K562 (cell line): ENCODE data around the gene LTBP2. TPM values are rescaled to one million over a fixed set of nuclear protein-coding genes. Genes with fewer than 3 reads are reported as not detected.
"Not testable (repeated sequence)": the region's sequence is repeated elsewhere in the genome, so short reads cannot be mapped to it uniquely, and the experiment has no call there.

Source experiments
- ATAC-seq: fragments of 200-7000 bp; cut with Tn5 transposase; 3 replicates; pipeline ENCODE4 v1.9.1; 2020; ENCODE audit warnings: moderate library complexity
- BruUV-seq: library from RNA; stranded (reverse); fragments of 400-500 nt; replicated peaks from 2 replicates; lab custom pipeline; 2021; lab: Mats Ljungman, UMichigan
- CTCF ChIA-PET: fragments of 300-600 bp; formaldehyde crosslinking; extraction: SDS; loops from one replicate; lab custom pipeline; 2021; ENCODE audit warnings: low intra/inter-chr PET ratio; lab: Yijun Ruan, JAX
- POLR2A ChIA-PET: fragments of 300-600, 350-650 bp; sonication (Branson Sonifier 250); formaldehyde crosslinking; extraction: SDS; loops from one replicate; lab custom pipeline; 2021; ENCODE audit warnings: antibody characterized with exemption, inconsistent platforms; lab: Yijun Ruan, JAX
- DNase-seq, 4 experiments: peaks; one replicate each; pipeline versions ENCODE4 v3.0.0 to v3.0.0-alpha.2; 2011 to 2018; ENCODE audit warnings: low spot score in 3 of 4, mixed read lengths in 3 of 4; ENCODE audit errors: extremely low read depth in 1 of 4
- FAIRE-seq: peaks from 2 replicates; lab custom pipeline; 2011; peaks lifted over from hg19 to GRCh38; lab: Jason Lieb, UNC
- H2AFZ ChIP-seq: 2 replicates; pipeline ENCODE4 v1.6.0; 2011; ENCODE audit warnings: low read depth, low read length, control low read depth, inconsistent platforms
- H3K27ac ChIP-seq: fragments of 200-600 bp; 3 replicates; pipeline ENCODE4 v1.8.0; 2011; ENCODE audit warnings: low read depth, mild to moderate bottlenecking, control low read depth, inconsistent platforms, low read length, moderate library complexity, mixed read lengths; ENCODE audit errors: extremely low read depth
- H3K27me3 ChIP-seq, 2 experiments: fragments of 300-600 bp in 1 of 2; 2 replicates in 1 of 2; 3 replicates in 1 of 2; pipeline versions ENCODE4 v1.6.0 to v1.8.0; 2011; ENCODE audit warnings: inconsistent platforms in 2 of 2, low read length in 2 of 2, mild to moderate bottlenecking in 1 of 2, mixed read lengths in 1 of 2, moderate library complexity in 1 of 2; ENCODE audit not compliant: control insufficient read depth in 2 of 2, insufficient read depth in 2 of 2
- H3K36me3 ChIP-seq: fragments of 300-600 bp; 3 replicates; pipeline ENCODE4 v1.8.0; 2011; ENCODE audit warnings: mild to moderate bottlenecking, low read length, inconsistent platforms; ENCODE audit not compliant: control insufficient read depth, insufficient read depth
- H3K4me1 ChIP-seq, 2 experiments: fragments of 200-600 bp in 1 of 2; replicated peaks in 1 of 2; 2 replicates in 1 of 2; 3 replicates in 1 of 2; pipeline versions ENCODE4 v1.5.1 to v1.8.0; 2011; ENCODE audit warnings: inconsistent platforms in 2 of 2, low read length in 2 of 2, mild to moderate bottlenecking in 1 of 2, mixed read lengths in 1 of 2, moderate library complexity in 1 of 2; ENCODE audit not compliant: control insufficient read depth in 2 of 2, insufficient read depth in 2 of 2
- H3K4me2 ChIP-seq: 2 replicates; pipeline ENCODE4 v1.6.1; 2011; ENCODE audit warnings: low read length, control low read depth, inconsistent platforms, mixed read lengths; ENCODE audit not compliant: insufficient read depth
- H3K4me3 ChIP-seq: fragments of 200-600 bp; sonication (generic), shearing (Covaris generic); 2 replicates; pipeline ENCODE4 v1.5.1; 2016; ENCODE audit warnings: control low read depth, inconsistent platforms
- H3K79me2 ChIP-seq: fragments of 200-600 bp; 3 replicates; pipeline ENCODE4 v1.8.0; 2011; ENCODE audit warnings: low read length, inconsistent platforms; ENCODE audit not compliant: control insufficient read depth, insufficient read depth
- H3K9ac ChIP-seq, 2 experiments: 2 replicates each; pipeline versions ENCODE4 v1.6.0 to v1.6.1; 2011; ENCODE audit warnings: low read depth in 2 of 2, low read length in 2 of 2, control low read depth in 1 of 2, inconsistent platforms in 1 of 2, mild to moderate bottlenecking in 1 of 2, mixed read lengths in 1 of 2; ENCODE audit not compliant: insufficient read depth in 1 of 2
- H3K9me1 ChIP-seq: one replicate; pipeline ENCODE4 v1.6.0; 2011; ENCODE audit warnings: inconsistent platforms, mild to moderate bottlenecking, low read length, moderate library complexity; ENCODE audit not compliant: control insufficient read depth, insufficient read depth
- H3K9me3 ChIP-seq: replicated peaks from 2 replicates; pipeline ENCODE4 v1.5.1; 2011; ENCODE audit warnings: low read depth, low read length, inconsistent platforms; ENCODE audit not compliant: control insufficient read depth, insufficient read depth
- H4K20me1 ChIP-seq: replicated peaks from 2 replicates; pipeline ENCODE4 v1.6.1; 2011; ENCODE audit warnings: low read length, inconsistent platforms, mixed read lengths; ENCODE audit not compliant: control insufficient read depth, insufficient read depth
- ARHGAP35 ChIP-seq: fragments of 450-650 bp; IDR thresholded peaks from 2 replicates; pipeline ENCODE4 v1.6.1; 2018; ENCODE audit not compliant: partially characterized antibody
- ETS2 ChIP-seq: IDR thresholded peaks from 2 replicates; pipeline ENCODE4 v1.6.1; 2016; ENCODE audit warnings: borderline replicate concordance, missing genetic modification characterization, mild to moderate bottlenecking, moderate library complexity, missing compliant biosample characterization; ENCODE audit not compliant: poor library complexity, severe bottlenecking
- FOXO4 ChIP-seq: fragments of 450-650 bp; formaldehyde crosslinking; IDR thresholded peaks from 2 replicates; pipeline ENCODE4 v1.4.0; 2020; ENCODE audit warnings: mild to moderate bottlenecking, moderate library complexity
- ZBTB11 ChIP-seq, 3 experiments: fragments of 200-800 bp in 1 of 3; fragments of 250-450 bp in 1 of 3; fragments of 450-650 bp in 1 of 3; sonication (Bioruptor Pico) in 1 of 3; sonication (Bioruptor generic) in 1 of 3; formaldehyde crosslinking in 1 of 3; IDR thresholded peaks; 2 replicates each; pipeline versions ENCODE4 v1.6.1 to v1.8.0; 2016 to 2022; ENCODE audit warnings: mild to moderate bottlenecking in 2 of 3, missing genetic modification characterization in 2 of 3, missing compliant biosample characterization in 1 of 3, moderate library complexity in 1 of 3
- WGBS: fragments of 100-300 bp; shearing (Covaris generic); methylation state at CpG from one replicate; pipeline ENCODE4 v1.1.6; 2016; ENCODE audit warnings: low coverage, mixed read lengths; ENCODE audit not compliant: insufficient coverage; ENCODE audit errors: missing lambda C conversion rate; 5-methylcytosine and 5-hydroxymethylcytosine counted together
- in situ Hi-C: fragments of 300-500 bp; cut with MboI; formaldehyde crosslinking; loops from 4 replicates; pipeline ENCODE4 v1.15.0; 2018; ENCODE audit warnings: inconsistent platforms, mixed read lengths
- intact Hi-C: fragments of 100-400 bp; cut with micrococcal nuclease; formaldehyde crosslinking; loops from 2 replicates; pipeline ENCODE4 v1.14.2; 2022
- polyA plus RNA-seq, 8 experiments: library from polyadenylated mRNA; depleted of rRNA in 4 of 8; stranded (reverse) in 5 of 8; unstranded in 3 of 8; fragments of >200 nt; fragmentation: Nextera tagmentation in 2 of 8; fragmentation: Illumina TruSeq in 1 of 8; extraction: Ambion mirVana in 2 of 8; extraction: Trizol in 1 of 8; gene quantifications; 2 replicates each; pipeline versions ENCODE4 v1.2.1 to v1.2.3, GENCODE V29; 2011 to 2014; ENCODE audit warnings: inconsistent platforms in 1 of 8, missing spikeins in 1 of 8
- total RNA-seq, 7 experiments: library from RNA; depleted of rRNA in 6 of 7; stranded (reverse); fragments of >200 nt in 6 of 7; fragmentation: Illumina TruSeq in 2 of 7; extraction: Trizol in 2 of 7; gene quantifications; 2 replicates each; pipeline versions ENCODE4 v1.2.1 to v1.2.3, GENCODE V29; 2011 to 2021; ENCODE audit warnings: low replicate concordance in 1 of 7

LTBP2 gene
- total and polyA plus RNA-seq, 9 of the 15 experiments (the other 6 are each of a cell fraction or from before 2014, with no cell fraction given) = under 0.01 to 0.18 (median 0.03) TPM; not detected in 3

GRCh38 chr14:74536336-74536735 is 75.7 kb downstream of the LTBP2 start:
- FAIRE-seq, H3K79me2 ChIP-seq, H3K9me3 ChIP-seq, H3K9me1 ChIP-seq, H3K9ac ChIP-seq, H3K36me3 ChIP-seq, H3K4me2 ChIP-seq, intact Hi-C loops, BruUV-seq, H4K20me1 ChIP-seq, CTCF ChIA-PET, DNase-seq, ATAC-seq, H3K4me3 ChIP-seq, H2AFZ ChIP-seq, H3K4me1 ChIP-seq, in situ Hi-C loops, H3K27ac ChIP-seq, POLR2A ChIA-PET: not testable (repeated sequence)
- WGBS = 0% methylated on average over 3 of the region's 3 CpGs
- peaks cover 2 to 22% of the 10 kb centered on the region in 2 experiments; a peak in 3 of 5 replicates for H3K27me3 ChIP-seq

DNA sequence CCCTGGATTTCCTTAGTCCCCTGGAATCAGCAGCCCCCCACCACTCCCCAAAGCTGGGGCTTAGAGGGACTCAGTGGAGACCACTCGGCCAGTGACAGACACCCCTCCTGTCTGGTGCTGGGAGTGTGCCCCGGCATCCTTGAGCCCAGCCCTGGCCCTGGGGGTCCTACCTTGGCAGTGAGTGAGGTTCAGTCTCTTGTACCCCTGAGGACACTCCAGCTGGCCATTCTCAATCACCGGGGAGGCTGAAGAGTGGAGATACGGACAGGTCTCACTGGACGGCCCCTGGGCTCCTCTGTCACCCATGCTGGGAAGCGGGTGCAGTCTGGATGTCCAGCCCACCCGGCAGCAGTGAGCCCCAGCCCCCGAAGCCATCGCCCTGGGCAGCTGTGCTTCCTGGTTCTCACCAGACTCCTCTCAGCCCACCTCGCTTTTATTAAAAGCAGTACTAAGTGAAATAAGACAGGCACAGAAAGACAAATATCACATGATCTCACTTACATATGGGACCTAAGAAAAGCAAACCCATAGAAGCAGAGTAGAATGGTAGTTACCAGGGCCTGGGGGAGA is 76.2 kb downstream of the LTBP2 start:
- no peaks in the 10 kb centered on the region for H4K20me1 ChIP-seq
- intact Hi-C loops = no loop called here
- no peak for FAIRE-seq
- no peak overlapping the region for H3K27ac ChIP-seq
- no peaks in the 10 kb centered on the region for H3K79me2 ChIP-seq
- no peak for ATAC-seq
- in situ Hi-C loops = no loop called here
- TF ChIP-seq ETS2 (tag) (no peak), ARHGAP35 (no peak), FOXO4 (CRISPR knock-in tag) (no peak), ZBTB11 (CRISPR knock-in tag; IDR thresholded peaks at IDR 0.05) (no peak)
- H3K9me1 ChIP-seq = no peaks in the 10 kb centered on the region
- POLR2A ChIA-PET = interaction anchor here (0.7 to 1.0 kb wide), 2 partner anchors 10 to 1001 kb away, joined by 3 read pairs; no protein-coding TSS in a partner anchor
- H3K27me3 ChIP-seq = peaks cover 0 to 22% of the 10 kb centered on the region in 2 experiments; a peak in 3 of 5 replicates
- no peak overlapping the region for H3K4me2 ChIP-seq
- no peaks in the 10 kb centered on the region for H3K36me3 ChIP-seq
- BruUV-seq = no TSS peak
- no peaks in the 10 kb centered on the region for H3K9me3 ChIP-seq
- no peak for DNase-seq
- H2AFZ ChIP-seq = no peak overlapping the region
- H3K4me3 ChIP-seq = no peak overlapping the region
- CTCF ChIA-PET = no interaction called here
- peaks cover 0 to 6% of the 10 kb centered on the region in 2 experiments; a peak in 3 of 5 replicates for H3K4me1 ChIP-seq
- WGBS = 0% methylated on average over 8 of the region's 10 CpGs
- no peak overlapping the region for H3K9ac ChIP-seq
